CD4-positive, alpha-beta T cell treated with Interleukin-21 for 1 hour (primary cell): ENCODE data around the gene ACAD9.
A peak's percentile ranks its signal among the peaks of the same experiment; 100 is the strongest.
"Not testable (repeated sequence)": the region's sequence is repeated elsewhere in the genome, so short reads cannot be mapped to it uniquely, and the experiment has no call there.

ENCODE experiments used
- DNase-seq: peaks from one replicate; pipeline ENCODE4 v3.0.0-alpha.2; 2020

Gene ACAD9

DNA sequence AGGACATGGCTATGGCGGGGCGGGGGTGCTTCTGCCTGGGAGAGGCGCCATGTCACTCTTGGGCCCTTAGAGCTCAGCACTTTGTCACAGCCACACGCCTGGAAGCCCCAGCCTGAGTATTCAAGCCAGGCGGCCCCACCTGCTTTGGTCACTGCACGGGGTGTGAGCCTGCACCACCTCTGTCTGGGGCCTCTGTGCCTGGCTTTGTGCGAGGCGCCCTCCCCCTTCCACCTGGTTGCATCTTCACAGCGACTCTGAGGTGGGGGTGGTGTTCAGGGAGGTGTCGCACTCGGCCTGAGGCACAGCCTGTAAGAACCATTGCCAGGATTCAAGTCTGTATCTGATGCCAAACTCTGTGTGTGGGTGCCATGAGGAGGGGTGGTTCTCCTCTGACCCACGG, 24.1 kb downstream of the ACAD9 start:
- DNase-seq = no peak

DNA sequence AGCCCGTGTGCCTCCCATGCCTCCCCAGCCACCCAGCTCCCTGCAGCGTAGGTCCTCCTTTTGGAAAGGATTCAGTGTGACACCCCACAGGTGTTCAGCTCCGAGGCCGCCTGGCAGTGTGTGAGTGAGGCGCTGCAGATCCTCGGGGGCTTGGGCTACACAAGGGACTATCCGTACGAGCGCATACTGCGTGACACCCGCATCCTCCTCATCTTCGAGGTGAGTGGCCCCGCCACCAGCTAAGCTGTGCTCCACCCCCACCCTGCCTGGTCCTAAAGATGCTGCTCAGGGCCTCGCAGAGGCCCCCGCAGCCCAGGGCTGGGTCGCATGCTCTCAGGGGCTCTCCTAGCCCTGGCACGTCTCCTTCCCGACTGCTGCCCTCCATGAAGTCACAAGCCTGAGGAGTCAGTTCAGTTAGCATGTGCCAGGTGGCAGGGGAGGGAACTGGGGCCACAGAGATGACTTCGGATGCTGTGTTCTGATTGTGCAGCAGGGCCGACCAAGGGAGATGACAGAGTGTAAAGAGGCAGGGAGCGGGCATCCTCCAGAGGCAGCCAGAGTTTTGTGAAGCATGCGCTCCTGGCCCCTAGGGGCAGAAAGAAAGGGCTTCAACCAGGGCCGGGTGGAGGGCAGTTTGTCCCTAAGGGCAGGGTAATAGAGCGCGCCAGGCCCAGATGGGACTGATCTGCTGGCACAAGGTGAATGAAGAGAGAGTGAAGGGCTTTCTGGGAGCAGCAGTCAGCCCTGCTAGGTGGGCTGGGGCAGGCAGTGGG, 26.8 kb downstream of the ACAD9 start:
- no peak for DNase-seq

DNA sequence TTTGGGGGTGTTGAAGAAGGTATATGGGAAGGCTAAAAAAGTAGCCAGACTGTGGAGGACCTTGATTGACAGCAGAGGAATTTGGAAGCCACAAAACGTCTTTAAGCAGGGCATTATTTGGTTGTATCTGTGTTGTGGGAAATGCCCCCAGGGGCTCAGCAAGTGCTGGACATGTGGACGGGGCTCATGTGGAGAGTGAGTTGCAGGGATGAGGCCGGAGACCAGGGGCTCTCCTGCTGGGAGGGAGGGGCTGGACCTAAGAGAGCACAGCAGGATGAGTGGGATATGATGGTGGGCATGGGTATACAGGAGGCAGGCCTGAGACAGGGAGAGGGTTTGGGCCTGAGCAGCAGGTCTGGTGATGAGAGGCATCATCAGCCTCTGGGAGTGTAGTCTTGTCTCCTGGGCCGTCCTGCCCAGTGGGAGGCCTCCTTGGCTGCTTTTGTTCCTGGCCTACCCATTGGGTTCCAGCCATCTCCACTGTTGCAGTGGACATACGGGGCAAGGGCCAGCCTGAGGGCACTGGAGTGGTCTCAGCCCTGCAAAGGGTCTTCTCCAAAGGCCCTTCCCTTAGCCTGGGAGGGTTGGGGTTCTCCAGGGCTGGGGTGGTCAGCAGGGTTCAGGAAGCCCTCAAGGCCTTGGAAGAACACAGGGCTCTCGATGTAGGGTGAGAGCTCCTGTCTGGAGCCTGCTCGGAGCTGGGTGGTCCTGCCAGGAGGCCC, 27.5 kb downstream of the ACAD9 start:
- no peak for DNase-seq

DNA sequence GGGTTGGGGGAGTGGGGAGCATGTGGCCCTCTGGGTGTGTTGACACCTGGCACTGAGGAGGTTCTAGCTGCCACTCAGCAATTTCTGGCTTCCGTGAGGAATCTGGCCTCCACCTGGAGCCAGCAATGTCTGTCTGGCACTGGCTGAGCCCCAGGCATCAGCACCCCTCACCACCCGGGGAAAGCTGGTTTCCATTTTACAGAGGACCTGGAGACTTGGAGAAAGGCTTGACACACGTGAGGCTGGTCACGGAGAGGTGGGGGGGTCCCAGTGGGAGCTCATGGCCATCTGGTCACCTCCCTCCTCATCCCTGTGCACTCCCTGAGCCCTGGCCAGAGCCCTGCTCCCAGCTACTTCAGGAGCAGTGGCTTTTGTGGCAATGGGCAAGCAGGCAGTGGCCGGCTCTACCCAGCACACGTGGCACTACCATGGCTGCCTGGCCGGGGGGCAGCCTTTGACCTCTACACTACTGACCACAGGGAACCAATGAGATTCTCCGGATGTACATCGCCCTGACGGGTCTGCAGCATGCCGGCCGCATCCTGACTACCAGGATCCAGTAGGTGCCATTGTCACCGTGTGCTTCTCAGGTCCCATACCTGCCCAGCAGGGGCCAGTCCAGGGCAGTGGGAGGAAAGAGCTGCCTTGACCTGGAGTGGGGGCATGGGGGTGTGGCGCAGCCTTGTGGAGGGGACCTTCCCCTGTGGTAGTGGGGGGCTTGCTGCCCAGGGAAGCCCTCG, 28.5 kb downstream of the ACAD9 start:
- DNase-seq = no peak

DNA sequence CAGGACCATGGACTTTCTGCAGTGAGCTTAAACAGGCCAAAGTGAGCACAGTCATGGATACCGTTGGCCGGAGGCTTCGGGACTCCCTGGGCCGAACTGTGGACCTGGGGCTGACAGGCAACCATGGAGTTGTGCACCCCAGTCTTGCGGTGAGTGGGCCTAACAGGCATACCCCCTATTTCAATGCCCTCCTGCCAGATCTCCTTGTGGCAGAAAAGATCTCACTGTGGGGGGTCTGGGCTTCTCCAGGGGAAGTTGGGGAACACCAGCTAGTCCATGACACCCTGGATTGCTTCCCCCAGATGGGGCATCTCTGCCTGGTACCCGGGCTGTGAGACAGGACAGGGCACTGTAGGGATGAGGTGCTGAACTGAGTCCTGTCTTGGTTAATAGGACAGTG, 29.5 kb downstream of the ACAD9 start:
- no peak for DNase-seq

DNA sequence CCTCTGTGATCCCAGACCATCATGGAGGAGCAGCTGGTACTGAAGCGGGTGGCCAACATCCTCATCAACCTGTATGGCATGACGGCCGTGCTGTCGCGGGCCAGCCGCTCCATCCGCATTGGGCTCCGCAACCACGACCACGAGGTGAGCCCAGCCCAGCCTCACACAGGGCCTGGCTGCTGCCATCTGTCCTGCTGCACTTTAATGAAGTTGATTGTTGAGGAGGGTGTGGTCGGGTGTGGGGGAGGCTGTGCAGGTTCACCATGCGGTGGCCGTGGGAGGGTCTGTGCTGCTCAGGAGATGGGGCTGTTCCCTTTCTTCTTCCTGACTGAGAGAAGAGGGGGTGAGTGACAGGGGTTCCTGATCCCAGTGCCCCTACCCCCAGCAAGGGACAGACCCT, 30.6 kb downstream of the ACAD9 start:
- no peak for DNase-seq

DNA sequence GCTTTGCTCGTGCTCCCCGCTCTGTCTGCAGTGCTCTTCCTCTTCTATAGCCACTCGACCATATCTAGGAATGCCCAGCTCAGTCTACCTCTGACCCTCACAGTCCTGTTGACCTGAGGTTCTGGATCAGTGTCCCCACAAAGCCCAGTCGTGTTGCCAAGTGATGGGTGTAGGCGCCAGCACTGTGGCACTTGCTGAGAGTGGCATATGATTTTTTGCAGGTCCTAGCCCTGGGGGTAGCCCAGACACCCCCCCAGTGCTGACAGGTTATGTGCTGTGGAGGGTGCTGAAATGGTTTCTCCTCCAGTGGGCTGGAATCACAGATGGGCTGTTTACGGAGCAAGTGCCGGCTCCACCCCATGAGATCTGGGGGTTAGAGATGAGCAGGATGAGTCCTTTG, 32.5 kb downstream of the ACAD9 start:
- DNase-seq = no peak

DNA sequence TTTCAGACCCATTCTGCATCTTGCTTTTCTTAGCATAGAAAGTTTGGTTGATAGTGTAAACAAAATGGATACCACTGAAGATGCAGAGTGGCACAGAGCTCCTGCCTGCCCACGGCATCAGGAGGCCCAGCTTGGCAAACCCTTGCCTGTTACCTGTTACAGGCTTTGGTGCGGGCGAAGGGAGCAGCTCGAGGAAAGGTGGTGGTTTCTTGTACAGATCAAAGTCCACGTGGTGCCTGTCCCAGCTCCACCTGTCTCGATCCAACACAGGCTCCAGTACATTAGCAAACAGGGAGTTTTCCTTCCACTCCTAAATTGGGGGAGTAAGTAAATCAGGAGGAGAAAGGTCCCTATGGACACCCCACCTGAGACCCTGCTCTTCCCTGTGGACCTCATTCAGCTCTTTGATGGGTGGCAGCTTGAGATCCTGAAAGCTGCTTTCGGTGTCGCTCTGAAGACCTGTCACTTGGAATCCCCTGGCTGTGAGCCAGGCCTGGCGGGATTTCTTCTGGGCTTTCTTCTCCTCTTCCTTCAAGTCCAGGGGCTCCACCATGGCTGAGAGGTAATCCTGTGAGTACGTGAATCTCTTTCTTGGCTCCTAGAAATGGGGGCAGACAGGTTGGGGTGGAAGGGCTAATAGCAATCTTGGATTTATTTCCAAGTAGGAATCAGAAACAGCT, 35.7 kb downstream of the ACAD9 start:
- no peak for DNase-seq

DNA sequence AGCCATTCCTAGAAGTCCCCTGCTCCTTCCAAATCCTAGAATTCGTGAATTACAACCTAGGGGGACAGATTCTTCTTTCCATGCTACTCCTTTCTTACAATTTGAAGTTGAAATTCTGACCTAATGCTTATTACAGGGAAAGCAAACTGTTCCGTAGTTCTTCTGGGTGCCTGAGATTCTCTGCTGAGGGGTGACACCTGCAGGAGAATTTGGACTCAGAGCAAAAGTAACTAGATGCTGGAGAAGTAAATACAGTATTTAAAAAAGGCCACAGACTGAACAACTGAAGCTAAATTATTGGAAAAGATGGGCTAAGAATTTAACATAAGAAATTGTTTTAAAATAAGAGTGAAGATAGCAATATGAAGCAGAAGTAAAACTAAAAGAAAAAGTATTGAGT, 37.9 kb downstream of the ACAD9 start:
- no peak for DNase-seq

DNA sequence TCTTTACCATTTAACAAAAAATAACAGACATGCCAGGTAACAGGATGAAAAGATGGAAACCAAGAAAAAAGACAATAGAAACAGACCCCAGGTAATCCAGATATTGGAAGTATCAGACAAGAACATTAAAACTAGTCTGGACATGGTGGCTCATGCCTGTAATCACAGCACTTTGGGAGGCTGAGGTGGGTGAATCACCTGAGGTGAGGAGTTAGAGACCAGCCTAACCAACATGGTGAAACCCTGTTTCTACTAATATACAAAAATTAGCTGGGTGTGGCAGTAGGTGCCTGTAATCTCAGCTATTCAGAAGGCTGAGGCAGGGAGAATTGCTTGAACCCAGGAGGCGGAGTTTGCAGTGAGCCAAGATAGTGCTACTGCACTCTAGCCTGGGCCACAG, 40.6 kb downstream of the ACAD9 start:
- no peak for DNase-seq

DNA sequence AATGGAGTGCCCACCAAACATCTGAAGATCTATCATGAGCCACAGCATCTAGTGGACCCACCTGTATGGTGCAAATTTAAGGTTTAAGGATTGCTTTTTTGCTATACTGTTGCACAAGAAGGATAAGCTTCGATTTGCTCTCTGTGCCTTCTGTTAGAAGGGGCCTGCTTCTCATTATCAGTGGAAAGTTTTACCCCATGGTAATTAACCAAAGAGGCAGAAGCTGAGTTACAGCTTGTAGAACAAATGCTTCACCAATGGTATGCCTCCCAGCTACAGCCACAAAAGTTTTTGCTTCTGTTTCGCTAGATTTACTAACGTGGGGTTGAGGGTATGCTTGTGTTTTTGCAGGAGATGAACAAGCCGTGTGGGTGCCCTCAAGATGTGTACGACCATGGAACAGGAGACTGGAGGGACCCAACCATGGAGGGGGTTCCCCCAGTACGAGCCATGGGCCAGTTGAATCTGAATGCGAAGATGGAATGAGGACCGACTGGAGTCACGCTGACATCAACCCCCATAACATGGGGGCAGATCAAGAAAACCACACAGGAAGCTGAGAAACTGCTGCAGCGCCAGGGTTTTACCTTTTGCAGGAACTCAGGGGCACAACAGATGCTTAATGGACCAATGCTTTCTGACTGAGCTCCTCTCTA, 43.5 kb downstream of the ACAD9 start:
- DNase-seq = peak; percentile 51

DNA sequence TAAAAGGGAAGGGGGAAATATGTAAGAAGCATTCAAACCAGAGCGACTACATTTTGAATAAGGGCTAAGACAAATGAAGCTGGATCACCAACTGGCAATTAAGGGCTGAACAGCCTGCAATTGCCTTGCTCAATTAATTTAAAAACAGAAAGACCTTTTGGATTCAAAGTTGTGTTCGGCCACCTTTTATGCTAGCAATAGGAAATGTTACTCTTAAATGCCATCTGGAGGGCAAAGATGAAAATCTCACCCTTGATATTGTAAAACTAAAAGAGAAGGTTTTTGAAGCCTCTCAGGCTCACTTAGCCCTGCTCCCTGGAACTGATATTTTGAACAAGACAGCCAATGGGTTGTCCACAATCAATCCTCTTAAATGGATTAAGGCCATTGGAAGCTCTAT, 44.2 kb downstream of the ACAD9 start:
- DNase-seq = peak; percentile 46

DNA sequence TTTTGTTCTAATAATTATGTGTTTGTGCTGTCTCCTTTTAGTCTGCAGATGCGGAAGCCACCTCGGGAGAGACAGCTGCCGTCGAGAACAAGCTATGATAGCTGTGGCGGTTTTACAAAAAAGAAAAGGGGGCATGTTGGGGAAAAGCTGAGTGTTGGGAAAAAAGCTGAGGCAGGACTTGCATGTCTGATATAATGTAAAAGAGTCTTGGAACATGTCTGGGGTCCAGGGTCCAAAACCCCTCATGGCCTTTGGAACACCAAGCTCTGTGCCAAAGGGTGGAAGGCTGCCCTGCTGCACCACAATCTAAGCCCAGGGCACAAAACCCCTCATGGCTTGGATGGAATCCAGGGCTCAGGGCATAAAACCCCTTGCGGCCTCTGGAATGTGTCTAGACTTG, 44.6 kb downstream of the ACAD9 start:
- not testable (repeated sequence) for DNase-seq

DNA sequence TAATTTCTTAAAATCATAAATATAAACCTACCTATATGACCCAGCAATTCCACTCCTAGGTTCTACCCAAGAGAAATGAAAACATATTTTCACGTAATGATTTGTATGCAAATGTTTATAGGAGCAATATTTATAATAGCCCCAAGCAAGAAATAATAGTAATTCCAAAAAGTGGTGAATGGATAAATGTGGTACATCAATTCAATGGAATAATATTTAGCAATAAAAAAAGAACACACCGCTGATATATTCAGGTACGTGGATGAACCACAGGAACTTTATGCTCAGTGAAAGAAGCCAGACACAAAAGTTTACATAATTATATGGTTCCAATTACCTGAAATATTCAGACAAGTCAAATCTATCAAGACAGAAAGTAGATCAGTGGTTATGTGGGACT, 49.9 kb downstream of the ACAD9 start:
- DNase-seq = no peak

DNA sequence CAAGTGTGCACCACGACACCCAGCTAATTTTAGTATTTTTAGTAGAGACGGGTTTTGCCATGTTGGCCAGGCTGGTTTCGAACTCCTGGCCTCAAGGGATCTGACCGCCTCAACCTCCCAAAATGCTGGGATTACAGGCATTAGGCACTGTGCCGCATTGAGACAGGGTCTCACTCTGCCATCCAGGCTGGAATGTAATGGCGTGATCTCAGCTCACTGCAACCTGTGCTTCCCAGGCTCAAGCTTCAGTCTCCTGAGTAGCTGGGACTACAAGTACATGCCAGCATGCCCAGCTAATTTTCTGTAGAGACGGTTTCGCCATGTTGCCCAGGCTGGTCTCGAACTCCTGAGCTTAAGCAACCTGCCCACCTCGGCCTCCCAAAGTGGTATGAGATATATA, 51.6 kb downstream of the ACAD9 start:
- no peak for DNase-seq

DNA sequence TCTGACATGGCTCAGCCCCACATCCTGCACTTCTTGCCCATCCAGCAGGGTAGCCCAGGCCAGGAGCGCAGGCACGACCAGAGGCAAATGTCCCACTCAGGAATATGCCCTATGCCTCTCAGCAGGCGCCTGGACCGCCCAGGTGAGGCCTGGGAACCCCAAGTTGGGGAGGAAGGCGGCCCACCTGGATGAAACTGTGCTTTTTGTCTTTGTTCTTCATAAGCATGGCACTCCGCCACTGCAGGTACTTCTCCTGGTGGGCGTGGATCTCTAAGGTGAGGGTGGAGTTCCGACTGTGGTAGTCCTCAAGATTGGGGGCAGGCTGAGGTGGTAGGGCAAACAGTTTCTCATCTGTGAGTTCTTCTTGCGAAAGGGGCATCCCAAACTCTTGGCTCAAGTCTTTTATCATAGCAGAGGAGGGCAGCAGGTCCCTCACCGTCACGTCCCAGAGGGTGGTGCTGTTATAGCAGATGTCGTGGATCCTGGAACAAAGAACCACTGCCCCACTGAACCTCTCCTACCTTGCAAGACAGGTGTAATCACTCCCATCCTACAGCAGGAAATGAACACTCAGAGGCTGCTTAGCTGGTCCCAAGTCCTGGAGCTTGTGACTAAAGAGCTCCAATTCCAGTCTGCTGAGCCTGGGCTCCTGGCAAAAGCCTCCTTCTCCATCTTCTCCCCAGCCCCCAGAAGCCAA, 53.2 kb downstream of the ACAD9 start:
- DNase-seq = no peak

DNA sequence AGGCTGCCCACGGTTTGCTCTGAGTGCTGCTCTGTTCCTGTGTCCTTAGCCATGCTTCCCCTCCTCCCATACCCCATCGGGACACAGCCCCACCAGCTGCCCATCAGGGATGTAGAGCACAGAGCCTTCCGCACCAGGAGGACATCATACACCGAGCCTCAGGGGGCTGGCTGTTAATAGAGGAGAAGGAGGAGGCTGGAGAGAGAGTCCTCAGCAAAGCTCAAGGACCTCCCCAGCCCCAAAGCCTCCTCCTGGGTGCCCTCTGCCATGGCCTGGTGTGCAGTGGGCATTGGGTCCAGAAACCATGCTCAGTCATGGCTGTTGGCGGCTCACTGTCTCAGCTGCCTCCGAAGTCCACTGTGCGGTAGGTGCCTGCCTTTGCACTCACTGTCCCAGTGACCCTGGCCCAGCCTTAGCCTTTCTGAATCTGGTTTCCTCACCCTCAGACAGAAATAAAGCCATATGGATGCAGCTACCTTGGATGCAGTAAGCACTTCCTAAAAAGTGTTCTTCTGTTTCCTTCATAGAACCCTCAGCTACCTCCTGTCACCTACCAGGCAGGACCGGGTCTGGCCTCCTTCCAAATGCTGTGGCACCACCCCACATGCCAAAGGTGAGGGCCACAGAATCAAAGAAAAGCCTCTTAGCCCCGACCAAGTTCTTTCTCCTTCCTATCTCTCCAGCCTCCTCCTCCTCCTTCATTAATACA, 53.9 kb downstream of the ACAD9 start:
- DNase-seq = no peak

DNA sequence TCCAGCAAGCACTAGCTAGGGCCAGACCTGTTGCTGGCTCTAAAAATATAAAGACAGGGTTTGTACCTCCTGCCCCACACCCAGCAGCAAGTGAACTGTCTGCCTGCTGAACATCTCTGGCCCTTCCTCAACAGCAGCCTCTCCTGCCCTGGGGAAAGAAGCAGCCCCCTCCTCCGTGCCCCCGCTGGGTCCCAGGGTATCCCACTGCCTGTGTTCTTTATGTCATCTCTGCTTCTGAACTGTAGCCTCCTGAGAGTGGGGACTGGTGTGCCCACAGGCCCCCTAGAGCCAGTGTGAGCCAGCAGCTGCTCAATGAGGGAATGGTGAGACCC, 54.5 kb downstream of the ACAD9 start:
- DNase-seq = no peak

DNA sequence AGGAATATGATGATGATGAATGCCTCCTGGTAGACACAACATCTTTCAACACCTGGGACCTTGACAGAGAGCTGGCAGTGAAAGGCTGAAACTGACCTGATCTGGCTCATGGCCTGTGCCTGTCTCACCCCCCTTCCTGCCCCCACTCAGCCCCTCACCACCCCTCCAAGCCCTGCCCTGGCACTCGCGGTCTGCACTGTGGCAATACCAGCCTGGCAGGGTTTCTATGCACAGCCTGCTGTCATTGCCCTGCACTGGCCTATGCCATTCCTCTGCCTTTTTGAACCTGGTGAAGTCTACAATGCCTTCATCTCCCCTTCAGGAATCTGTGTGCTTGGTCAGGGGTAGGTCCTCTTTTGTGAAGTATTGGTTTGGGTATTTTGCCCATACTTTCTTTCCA, 56.5 kb downstream of the ACAD9 start:
- no peak for DNase-seq

DNA sequence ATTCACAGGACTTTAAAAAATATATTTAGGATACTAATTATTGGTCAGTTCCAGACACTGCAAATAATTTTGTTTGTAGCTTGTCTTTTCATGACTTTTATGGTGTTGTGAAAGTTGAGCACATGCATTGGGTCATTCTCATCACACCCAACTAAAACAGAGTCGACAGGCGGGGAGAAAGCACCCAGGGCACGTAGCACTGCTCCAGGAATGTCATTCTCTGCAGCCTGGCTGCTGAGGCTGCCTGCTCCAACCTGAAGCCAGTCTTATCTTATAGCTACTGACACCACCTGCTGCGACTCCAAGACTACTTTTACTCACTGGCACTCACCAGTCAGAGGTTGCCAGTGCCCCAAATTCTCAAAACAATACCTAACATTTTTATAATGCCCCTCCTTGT, 56.9 kb downstream of the ACAD9 start:
- no peak for DNase-seq

DNA sequence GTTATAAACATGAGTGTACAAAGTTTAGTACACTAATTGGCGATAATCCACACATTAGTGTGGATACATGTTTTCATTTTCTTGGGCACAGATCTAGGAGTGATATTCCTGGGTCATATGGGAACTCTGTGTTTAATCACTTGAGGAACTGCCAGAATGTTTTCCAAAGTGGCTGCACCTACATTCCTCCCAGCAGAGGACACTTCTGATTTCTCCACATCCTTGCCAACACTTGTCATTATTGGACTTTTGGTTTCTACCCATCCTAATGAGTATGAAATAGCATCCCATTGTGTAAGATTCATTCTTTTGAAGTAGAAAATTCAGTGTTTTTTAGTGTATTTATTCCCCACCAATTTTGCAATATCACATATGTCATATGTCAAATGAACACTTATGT, 60.8 kb downstream of the ACAD9 start:
- DNase-seq = no peak
